ENCODE results near the gene GREM1. TPM values are rescaled to one million over a fixed set of nuclear protein-coding genes. Genes with fewer than 3 reads are reported as not detected.
A peak's percentile ranks its signal among the peaks of the same experiment; 100 is the strongest.

Gene GREM1
- total RNA-seq, 2 donors from 2014 or later, result 0.25 TPM; not detected in 1

DNA sequence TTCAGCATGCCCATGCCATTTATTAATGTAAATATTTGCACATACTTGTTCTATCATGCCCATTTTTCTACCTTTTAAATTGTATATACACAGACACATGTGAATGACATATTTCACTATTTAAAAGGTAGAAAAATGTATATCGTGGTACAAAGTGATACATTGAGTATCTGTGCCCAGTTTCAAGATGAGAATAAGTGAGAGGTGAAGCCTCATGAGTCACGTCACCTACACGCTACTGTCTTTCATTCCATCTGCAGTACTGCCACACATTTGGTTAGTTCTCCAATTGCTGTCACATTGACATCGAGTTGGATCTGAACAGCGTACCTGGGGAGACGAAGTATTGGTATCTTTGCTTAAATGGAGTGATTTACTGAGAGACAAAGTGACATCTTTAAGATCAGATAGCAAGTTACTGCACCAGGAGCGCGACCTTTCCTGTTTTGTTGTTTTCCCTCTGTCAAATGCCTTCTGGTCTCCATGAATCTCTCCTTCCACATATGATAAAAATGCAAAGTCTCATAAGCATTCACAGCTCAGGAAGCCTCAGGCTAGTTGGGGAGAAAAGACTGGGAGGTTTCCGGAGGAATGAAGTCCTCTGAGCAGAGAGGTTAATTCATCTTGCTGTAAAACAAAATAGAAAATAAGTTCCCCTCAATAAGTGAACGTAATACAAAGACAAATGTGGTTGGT is 12.0 kb downstream of the GREM1 start:
- H3K27ac Mint-ChIP-seq, result no peak overlapping the region
- peak in 1 of 2 donors; percentile 2 for DNase-seq
- peaks cover 4 to 7% of the 10 kb centered on the region in 2 donors for H3K9me3 Mint-ChIP-seq
- peaks cover 16% of the 10 kb centered on the region for H3K4me1 Mint-ChIP-seq (ENCODE audit: low read depth)
- no peak overlapping the region for H3K4me3 Mint-ChIP-seq
- H3K36me3 Mint-ChIP-seq (ENCODE audit: insufficient read depth in 2 of 2), result peaks cover 2 to 7% of the 10 kb centered on the region in 2 donors
- peak; percentile 70 to 80 for ATAC-seq (replicated peaks in 1 of 2)
- peaks cover 93% of the 10 kb centered on the region for H3K27me3 Mint-ChIP-seq (ENCODE audit: low read depth)

GRCh38 chr15:32730677-32731654 is 13.2 kb downstream of the GREM1 start:
- Mint-ChIP-seq H3K27ac (no peak overlapping the region), H3K4me1 (ENCODE audit: low read depth) (peaks cover 16% of the 10 kb centered on the region), H3K9me3 (peaks cover 4 to 7% of the 10 kb centered on the region in 2 donors), H3K4me3 (no peak overlapping the region), H3K27me3 (ENCODE audit: low read depth) (peaks cover 88% of the 10 kb centered on the region), H3K36me3 (ENCODE audit: insufficient read depth in 2 of 2) (peaks cover 2 to 7% of the 10 kb centered on the region in 2 donors)
- peak in 1 of 2 donors; percentile 60 for ATAC-seq (replicated peaks in 1 of 2)
- peak in 1 of 2 donors; percentile 42 for DNase-seq

DNA sequence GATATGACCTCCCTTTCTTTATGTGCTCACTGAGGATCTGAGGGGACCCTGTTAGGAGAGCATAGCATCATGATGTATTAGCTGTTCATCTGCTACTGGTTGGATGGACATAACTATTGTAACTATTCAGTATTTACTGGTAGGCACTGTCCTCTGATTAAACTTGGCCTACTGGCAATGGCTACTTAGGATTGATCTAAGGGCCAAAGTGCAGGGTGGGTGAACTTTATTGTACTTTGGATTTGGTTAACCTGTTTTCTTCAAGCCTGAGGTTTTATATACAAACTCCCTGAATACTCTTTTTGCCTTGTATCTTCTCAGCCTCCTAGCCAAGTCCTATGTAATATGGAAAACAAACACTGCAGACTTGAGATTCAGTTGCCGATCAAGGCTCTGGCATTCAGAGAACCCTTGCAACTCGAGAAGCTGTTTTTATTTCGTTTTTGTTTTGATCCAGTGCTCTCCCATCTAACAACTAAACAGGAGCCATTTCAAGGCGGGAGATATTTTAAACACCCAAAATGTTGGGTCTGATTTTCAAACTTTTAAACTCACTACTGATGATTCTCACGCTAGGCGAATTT is 14.9 kb downstream of the GREM1 start:
- H3K4me1 Mint-ChIP-seq (ENCODE audit: low read depth), result peaks cover 16% of the 10 kb centered on the region
- no peak overlapping the region for H3K27ac Mint-ChIP-seq
- H3K4me3 Mint-ChIP-seq, result no peak overlapping the region
- peaks cover 0 to 2% of the 10 kb centered on the region in 2 donors for H3K9me3 Mint-ChIP-seq
- H3K27me3 Mint-ChIP-seq (ENCODE audit: low read depth), result peaks cover 71% of the 10 kb centered on the region
- ATAC-seq (replicated peaks in 1 of 2) (no peak), DNase-seq (no peak)
- H3K36me3 Mint-ChIP-seq (ENCODE audit: insufficient read depth in 2 of 2), result peaks cover 2% of the 10 kb centered on the region in 2 donors

- H3K27ac Mint-ChIP-seq, result no peak overlapping the region
- H3K9me3 Mint-ChIP-seq, result no peaks in the 10 kb centered on the region
- peaks cover 16% of the 10 kb centered on the region for H3K4me1 Mint-ChIP-seq (ENCODE audit: low read depth)
- no peak for ATAC-seq (replicated peaks in 1 of 2)
- H3K4me3 Mint-ChIP-seq, result no peak overlapping the region
- H3K36me3 Mint-ChIP-seq (ENCODE audit: insufficient read depth in 2 of 2), result peaks cover 2% of the 10 kb centered on the region in 2 donors
- H3K27me3 Mint-ChIP-seq (ENCODE audit: low read depth), result peaks cover 67% of the 10 kb centered on the region
- no peak for DNase-seq
These were observed 15.5 kb downstream of the GREM1 start for GRCh38 chr15:32733281-32733680.

GRCh38 chr15:32735989-32736700 is 18.3 kb downstream of the GREM1 start:
- no peaks in the 10 kb centered on the region for H3K4me1 Mint-ChIP-seq (ENCODE audit: low read depth)
- peaks cover 62% of the 10 kb centered on the region for H3K27me3 Mint-ChIP-seq (ENCODE audit: low read depth)
- ATAC-seq (replicated peaks in 1 of 2) (no peak), DNase-seq (no peak)
- no peak overlapping the region for H3K4me3 Mint-ChIP-seq
- H3K9me3 Mint-ChIP-seq, result peaks cover 2 to 4% of the 10 kb centered on the region in 2 donors
- peaks cover 0 to 2% of the 10 kb centered on the region in 2 donors for H3K36me3 Mint-ChIP-seq (ENCODE audit: insufficient read depth in 2 of 2)
- H3K27ac Mint-ChIP-seq, result no peak overlapping the region

- H3K36me3 Mint-ChIP-seq (ENCODE audit: insufficient read depth in 2 of 2), result peaks cover 0 to 2% of the 10 kb centered on the region in 2 donors
- DNase-seq, result no peak
- H3K4me1 Mint-ChIP-seq (ENCODE audit: low read depth), result no peaks in the 10 kb centered on the region
- no peak overlapping the region for H3K27ac Mint-ChIP-seq
- peaks cover 56% of the 10 kb centered on the region for H3K27me3 Mint-ChIP-seq (ENCODE audit: low read depth)
- no peak overlapping the region for H3K4me3 Mint-ChIP-seq
- H3K9me3 Mint-ChIP-seq, result peaks cover 2 to 4% of the 10 kb centered on the region in 2 donors
- ATAC-seq (replicated peaks in 1 of 2), result no peak
These were observed 18.9 kb downstream of the GREM1 start for GRCh38 chr15:32736701-32737061.

DNA sequence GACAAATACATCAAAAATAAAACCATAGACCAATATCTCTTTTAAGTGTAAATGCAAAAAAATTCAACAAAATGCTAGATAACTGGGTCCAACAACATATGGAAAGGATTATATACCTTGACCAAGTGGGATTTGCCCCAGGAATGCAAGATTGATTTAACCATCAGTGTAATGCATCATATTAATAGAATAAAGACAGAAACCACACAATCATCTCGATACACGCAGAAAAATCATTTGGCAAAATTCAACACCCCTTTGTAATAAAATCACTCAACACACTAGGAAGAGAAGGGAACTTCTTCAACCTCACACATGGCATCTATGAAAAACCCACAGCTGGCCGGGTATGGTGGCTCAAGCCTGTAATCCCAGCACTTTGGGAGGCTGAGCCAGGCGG is 19.5 kb downstream of the GREM1 start:
- H3K9me3 Mint-ChIP-seq, result peaks cover 2 to 4% of the 10 kb centered on the region in 2 donors
- H3K4me3 Mint-ChIP-seq, result no peak overlapping the region
- no peaks in the 10 kb centered on the region for H3K4me1 Mint-ChIP-seq (ENCODE audit: low read depth)
- H3K27ac Mint-ChIP-seq, result no peak overlapping the region
- no peak for DNase-seq
- peaks cover 50% of the 10 kb centered on the region for H3K27me3 Mint-ChIP-seq (ENCODE audit: low read depth)
- H3K36me3 Mint-ChIP-seq (ENCODE audit: insufficient read depth in 2 of 2), result peaks cover 0 to 2% of the 10 kb centered on the region in 2 donors
- ATAC-seq (replicated peaks in 1 of 2), result no peak

DNA sequence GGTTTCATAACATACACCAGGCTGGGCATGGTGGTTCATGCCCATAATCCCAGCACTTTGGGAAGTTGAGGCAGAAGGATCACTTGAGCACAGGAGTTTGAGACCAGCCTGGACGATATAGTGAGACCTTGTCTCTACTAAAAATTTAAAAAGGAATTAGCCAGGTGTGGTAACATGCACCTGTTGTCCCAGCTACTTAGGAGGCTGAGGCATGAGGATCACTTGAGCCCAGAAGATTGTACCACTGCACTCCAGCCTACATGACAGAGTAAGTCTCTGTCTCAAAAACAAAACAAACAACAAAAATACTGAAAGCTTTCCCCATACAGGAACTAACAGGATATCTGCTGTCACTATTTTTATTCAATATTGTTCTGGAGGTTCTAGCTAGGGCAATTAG is 20.9 kb downstream of the GREM1 start:
- H3K4me1 Mint-ChIP-seq (ENCODE audit: low read depth), result no peaks in the 10 kb centered on the region
- DNase-seq, result no peak
- H3K9me3 Mint-ChIP-seq, result peaks cover 2 to 4% of the 10 kb centered on the region in 2 donors
- H3K27ac Mint-ChIP-seq, result no peak overlapping the region
- no peak overlapping the region for H3K4me3 Mint-ChIP-seq
- no peak for ATAC-seq (replicated peaks in 1 of 2)
- H3K27me3 Mint-ChIP-seq (ENCODE audit: low read depth), result peaks cover 38% of the 10 kb centered on the region
- peaks cover 0 to 2% of the 10 kb centered on the region in 2 donors for H3K36me3 Mint-ChIP-seq (ENCODE audit: insufficient read depth in 2 of 2)

DNA sequence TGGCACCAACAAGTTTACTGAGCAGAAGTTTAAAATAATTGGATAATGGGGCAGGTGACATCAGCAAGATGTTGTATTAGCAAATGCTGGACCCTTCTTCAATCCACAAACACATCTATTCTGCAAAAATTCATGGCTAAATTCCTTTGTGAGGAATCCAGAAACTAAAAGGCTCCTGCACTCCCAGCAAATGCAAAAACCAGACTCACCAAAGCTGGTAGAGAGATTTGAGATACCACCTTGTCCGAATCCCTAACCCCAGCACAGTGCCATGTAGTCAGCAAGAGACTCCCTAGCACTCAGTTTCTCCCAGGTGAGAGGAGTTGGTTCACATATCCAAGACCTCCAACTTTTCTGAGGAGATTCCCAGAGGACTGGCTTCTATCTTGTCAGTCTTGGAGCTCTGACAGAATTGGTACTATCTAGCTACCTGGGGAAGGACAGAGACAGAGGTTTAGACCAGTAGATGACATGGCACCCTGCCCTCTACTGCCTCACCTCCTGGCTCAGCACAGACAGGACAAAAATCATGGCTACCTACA is 21.8 kb downstream of the GREM1 start:
- Mint-ChIP-seq H3K27ac (no peak overlapping the region), H3K4me3 (no peak overlapping the region)

DNA sequence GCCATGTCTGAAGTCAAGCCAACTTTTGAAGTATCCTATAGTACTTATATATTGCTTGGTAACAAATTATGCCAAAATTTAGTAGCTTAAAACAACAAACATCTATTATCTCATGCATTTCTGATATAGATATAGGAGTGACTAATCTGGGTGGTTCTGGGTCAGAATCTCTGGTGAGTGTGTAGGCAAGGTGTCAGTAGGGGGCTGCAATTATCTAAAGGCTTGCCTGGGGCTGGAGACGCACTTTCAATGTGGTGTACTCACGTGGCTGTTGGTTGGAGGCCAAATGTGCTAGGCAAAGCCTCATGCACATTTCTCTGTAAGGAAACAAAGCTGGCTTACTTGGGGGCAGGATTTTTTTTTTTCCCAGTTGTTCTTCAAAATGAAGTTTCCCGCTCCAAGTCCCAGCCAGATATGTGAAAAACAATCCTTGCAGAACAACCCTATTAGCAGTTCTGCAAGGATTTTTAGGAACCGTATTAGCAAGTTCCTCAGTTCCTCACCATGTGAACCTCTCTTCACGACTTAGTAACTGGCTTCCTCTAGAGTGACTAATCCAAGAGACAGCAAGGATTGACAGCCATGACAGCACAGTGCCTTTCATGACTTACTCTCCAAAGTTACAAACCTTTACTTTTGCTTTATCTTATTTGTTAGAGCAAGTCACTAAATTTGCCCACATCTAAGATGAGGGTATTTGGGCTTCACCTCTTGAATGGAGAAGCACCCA is 25.8 kb downstream of the GREM1 start:
- Mint-ChIP-seq H3K9me3 (peaks cover 2 to 4% of the 10 kb centered on the region in 2 donors), H3K27me3 (ENCODE audit: low read depth) (peaks cover 19% of the 10 kb centered on the region), H3K4me1 (ENCODE audit: low read depth) (no peaks in the 10 kb centered on the region), H3K27ac (no peak overlapping the region), H3K36me3 (ENCODE audit: insufficient read depth in 2 of 2) (peaks cover 0 to 2% of the 10 kb centered on the region in 2 donors), H3K4me3 (no peak overlapping the region)
- no peak for ATAC-seq (replicated peaks in 1 of 2)
- no peak for DNase-seq

More for the DNA sequence above, 21.8 kb downstream of the GREM1 start:
- no peak for ATAC-seq (replicated peaks in 1 of 2)
- no peak for DNase-seq
- H3K27me3 Mint-ChIP-seq (ENCODE audit: low read depth), result peaks cover 28% of the 10 kb centered on the region
- peaks cover 2 to 4% of the 10 kb centered on the region in 2 donors for H3K9me3 Mint-ChIP-seq
- H3K4me1 Mint-ChIP-seq (ENCODE audit: low read depth), result no peaks in the 10 kb centered on the region
- peaks cover 0 to 2% of the 10 kb centered on the region in 2 donors for H3K36me3 Mint-ChIP-seq (ENCODE audit: insufficient read depth in 2 of 2)

GRCh38 chr15:32746116-32746857 is 28.5 kb downstream of the GREM1 start:
- H3K27ac Mint-ChIP-seq, result no peak overlapping the region
- no peak for DNase-seq
- no peaks in the 10 kb centered on the region for H3K4me1 Mint-ChIP-seq (ENCODE audit: low read depth)
- no peaks in the 10 kb centered on the region for H3K27me3 Mint-ChIP-seq (ENCODE audit: low read depth)
- H3K4me3 Mint-ChIP-seq, result no peak overlapping the region
- no peaks in the 10 kb centered on the region for H3K36me3 Mint-ChIP-seq (ENCODE audit: insufficient read depth in 2 of 2)
- H3K9me3 Mint-ChIP-seq, result no peaks in the 10 kb centered on the region
- ATAC-seq (replicated peaks in 1 of 2), result no peak
